SJCRH30 (cell line): ENCODE data around the gene LRRC46. TPM values are rescaled to one million over a fixed set of nuclear protein-coding genes. Genes with fewer than 3 reads are reported as not detected.

Source experiments
- DNase-seq, 2 experiments: peaks; one replicate each; pipeline ENCODE4 v3.0.0-alpha.2; 2015 to 2020
- H3K27ac ChIP-seq: fragments of 250-450 bp; sonication (Bioruptor Pico); 2 replicates; pipeline ENCODE4 v1.5.1; 2020; ENCODE audit warnings: mild to moderate bottlenecking, moderate library complexity
- H3K27me3 ChIP-seq: fragments of 250-450 bp; sonication (Bioruptor Pico); 2 replicates; pipeline ENCODE4 v1.5.1; 2020; ENCODE audit warnings: mild to moderate bottlenecking, moderate library complexity
- H3K36me3 ChIP-seq: fragments of 250-450 bp; sonication (Bioruptor Pico); 2 replicates; pipeline ENCODE4 v1.5.1; 2020; ENCODE audit warnings: mild to moderate bottlenecking, moderate library complexity
- H3K4me1 ChIP-seq: fragments of 250-450 bp; sonication (Bioruptor Pico); 2 replicates; pipeline ENCODE4 v1.5.1; 2020; ENCODE audit warnings: mild to moderate bottlenecking, moderate library complexity
- H3K4me3 ChIP-seq: fragments of 250-450 bp; sonication (Bioruptor Pico); 2 replicates; pipeline ENCODE4 v1.5.1; 2020; ENCODE audit warnings: mild to moderate bottlenecking, moderate library complexity
- H3K9me3 ChIP-seq: fragments of 250-450 bp; sonication (Bioruptor Pico); replicated peaks from 2 replicates; pipeline ENCODE4 v1.5.1; 2020; ENCODE audit warnings: mild to moderate bottlenecking, moderate library complexity
- total RNA-seq: library from RNA; depleted of rRNA; stranded (reverse); fragments of >200 nt; shearing (Covaris generic); gene quantifications from 2 replicates; pipeline ENCODE4 v1.2.3, GENCODE V29; 2014

LRRC46 gene
- total RNA-seq, 1 experiment from 2014 or later = 0.34 TPM

GRCh38 chr17:47866941-47867340 lies 35.5 kb downstream of the LRRC46 start:
- no peak overlapping the region for H3K4me3 ChIP-seq
- H3K27me3 ChIP-seq = peaks cover 39% of the 10 kb centered on the region
- no peaks in the 10 kb centered on the region for H3K9me3 ChIP-seq
- H3K36me3 ChIP-seq = no peaks in the 10 kb centered on the region
- DNase-seq = no peak
- H3K27ac ChIP-seq = no peak overlapping the region
- H3K4me1 ChIP-seq = no peaks in the 10 kb centered on the region; the same call in 1 of the 2 replicates

GRCh38 chr17:47867813-47868533 lies 36.5 kb downstream of the LRRC46 start:
- H3K9me3 ChIP-seq = no peaks in the 10 kb centered on the region
- H3K4me3 ChIP-seq = no peak overlapping the region
- no peaks in the 10 kb centered on the region for H3K36me3 ChIP-seq
- H3K27me3 ChIP-seq = peaks cover 50% of the 10 kb centered on the region
- H3K27ac ChIP-seq = no peak overlapping the region
- H3K4me1 ChIP-seq = no peaks in the 10 kb centered on the region; the same call in 1 of the 2 replicates
- no peak for DNase-seq

DNA sequence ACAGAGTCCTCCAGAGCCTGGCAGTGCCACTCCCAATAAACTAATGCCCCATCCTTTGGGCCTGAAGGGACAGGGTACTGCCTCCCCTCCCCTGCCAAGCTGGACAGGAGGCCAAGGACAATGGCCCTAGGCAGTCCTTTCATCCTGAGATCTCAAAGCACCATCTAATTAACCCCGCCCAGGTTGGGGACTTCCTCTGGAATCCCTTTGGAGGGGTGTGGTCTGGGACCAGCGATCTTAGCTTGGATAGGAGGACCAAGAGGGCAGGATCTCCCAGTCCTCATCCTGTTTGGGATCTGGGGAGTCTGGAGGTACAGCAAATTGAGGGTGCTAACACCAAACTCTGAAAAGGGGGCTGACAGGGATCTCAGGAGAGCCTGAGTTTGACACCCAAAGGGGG lies 37.6 kb downstream of the LRRC46 start:
- Histone ChIP-seq H3K4me3 (no peak overlapping the region), H3K36me3 (no peaks in the 10 kb centered on the region), H3K4me1 (no peaks in the 10 kb centered on the region), H3K9me3 (no peaks in the 10 kb centered on the region), H3K27ac (no peak overlapping the region), H3K27me3 (peaks cover 60% of the 10 kb centered on the region)
- no peak for DNase-seq

DNA sequence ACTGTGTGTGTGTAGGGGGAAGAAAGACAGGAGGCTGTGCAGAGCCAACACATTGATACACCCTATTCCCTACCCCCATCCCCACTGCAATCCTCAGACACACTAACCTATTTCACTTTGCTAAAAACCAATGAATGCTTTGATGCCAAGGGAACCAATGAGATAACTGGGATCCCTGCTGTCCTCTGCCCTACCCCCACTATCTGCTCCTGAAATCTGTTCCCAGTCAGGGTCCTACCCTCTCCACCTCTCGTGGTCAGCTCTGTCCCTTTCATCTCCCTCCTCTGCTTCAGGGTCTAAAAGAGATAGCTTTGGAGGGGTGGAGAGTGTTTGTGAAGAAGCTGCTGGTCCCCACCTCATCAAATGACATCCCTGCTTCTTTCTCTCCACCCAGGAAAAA lies 38.6 kb downstream of the LRRC46 start:
- Histone ChIP-seq H3K36me3 (no peaks in the 10 kb centered on the region), H3K9me3 (no peaks in the 10 kb centered on the region), H3K27me3 (peaks cover 56% of the 10 kb centered on the region), H3K4me1 (no peaks in the 10 kb centered on the region), H3K4me3 (no peak overlapping the region), H3K27ac (no peak overlapping the region)
- DNase-seq = no peak

DNA sequence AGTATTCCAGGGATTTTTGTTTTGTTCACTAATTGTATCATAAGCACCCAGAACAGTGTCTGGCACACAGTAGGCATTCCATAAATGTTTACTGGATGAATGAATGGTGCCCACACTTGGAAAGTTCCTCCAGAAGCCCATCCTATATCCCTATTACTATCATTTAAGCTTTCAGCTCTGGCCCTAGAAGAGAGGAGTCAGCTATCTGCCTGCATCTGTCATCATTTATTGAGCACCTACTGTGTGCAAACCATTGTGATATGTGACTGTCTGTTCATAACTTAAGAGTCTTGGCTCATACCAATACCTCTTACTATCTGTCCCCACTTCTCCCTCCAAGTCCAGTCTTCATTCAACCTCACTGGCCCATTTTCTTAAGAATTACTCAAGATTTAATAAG lies 39.6 kb downstream of the LRRC46 start:
- H3K27me3 ChIP-seq = peaks cover 55% of the 10 kb centered on the region
- H3K36me3 ChIP-seq = no peaks in the 10 kb centered on the region
- DNase-seq = no peak
- no peak overlapping the region for H3K4me3 ChIP-seq
- H3K4me1 ChIP-seq = no peaks in the 10 kb centered on the region
- H3K9me3 ChIP-seq = no peaks in the 10 kb centered on the region
- no peak overlapping the region for H3K27ac ChIP-seq

- no peak for DNase-seq
- Histone ChIP-seq H3K27me3 (peaks cover 49% of the 10 kb centered on the region), H3K36me3 (no peaks in the 10 kb centered on the region), H3K9me3 (no peaks in the 10 kb centered on the region), H3K4me3 (no peak overlapping the region), H3K4me1 (no peaks in the 10 kb centered on the region), H3K27ac (no peak overlapping the region)
Measured at GRCh38 chr17:47872019-47872650, 40.7 kb downstream of the LRRC46 start.

GRCh38 chr17:47872651-47873161 lies 41.2 kb downstream of the LRRC46 start:
- Histone ChIP-seq H3K27me3 (peaks cover 55% of the 10 kb centered on the region), H3K36me3 (no peaks in the 10 kb centered on the region), H3K27ac (no peak overlapping the region), H3K4me1 (no peaks in the 10 kb centered on the region), H3K4me3 (no peak overlapping the region), H3K9me3 (no peaks in the 10 kb centered on the region)
- no peak for DNase-seq

- H3K27me3 ChIP-seq = peaks cover 62% of the 10 kb centered on the region
- no peak for DNase-seq
Measured at GRCh38 chr17:47873200-47874090, 42.0 kb downstream of the LRRC46 start.

DNA sequence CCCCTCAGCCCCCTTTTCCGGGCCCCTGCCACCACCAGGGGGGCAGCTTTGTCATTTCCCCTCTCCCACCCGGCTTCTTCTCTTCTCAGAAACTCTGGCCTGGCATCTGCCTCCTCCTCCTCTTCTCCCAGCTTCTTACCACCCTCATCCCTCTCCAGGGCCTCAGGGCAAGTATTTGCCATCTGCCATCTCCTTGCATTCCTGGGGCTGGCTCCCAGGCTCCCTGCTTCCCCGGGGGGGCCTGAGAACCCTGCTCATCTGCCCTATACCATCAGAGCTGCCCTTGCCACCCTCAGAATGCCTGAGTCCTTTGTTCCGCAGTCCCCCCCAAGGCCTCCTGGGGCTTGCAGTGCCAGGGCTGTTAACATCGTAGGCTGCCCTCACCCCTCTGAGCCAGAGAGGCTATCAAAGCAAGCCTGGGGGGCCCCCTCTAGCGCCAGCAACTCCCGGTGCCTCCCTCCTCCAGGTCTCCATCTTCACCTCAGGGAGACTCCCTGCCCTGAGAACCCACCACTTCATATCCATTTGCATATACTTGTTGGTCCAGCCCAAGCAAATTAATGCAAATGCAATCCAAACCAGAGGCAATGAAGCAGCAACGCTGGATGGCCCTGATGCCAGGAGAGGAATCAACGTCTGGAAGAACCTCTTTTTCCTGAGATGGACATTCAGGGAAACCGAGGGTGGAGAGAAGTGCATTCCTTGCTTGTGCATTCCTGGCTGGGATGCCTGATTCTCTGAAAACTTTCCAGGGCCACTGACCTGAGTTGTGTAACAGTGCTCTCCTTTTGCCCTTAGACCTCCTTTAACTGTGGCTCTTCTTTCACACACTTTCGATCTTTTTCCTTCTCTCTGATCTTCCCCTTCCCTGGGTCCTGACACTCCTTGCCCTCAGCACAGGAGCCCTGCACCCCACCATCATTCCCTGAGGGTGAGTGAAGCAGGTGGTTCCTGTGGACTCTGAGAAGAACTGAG lies 43.8 kb downstream of the LRRC46 start:
- Histone ChIP-seq H3K27me3 (peaks cover 61% of the 10 kb centered on the region), H3K27ac (no peak overlapping the region), H3K36me3 (no peaks in the 10 kb centered on the region), H3K9me3 (no peaks in the 10 kb centered on the region), H3K4me3 (no peak overlapping the region), H3K4me1 (no peaks in the 10 kb centered on the region)
- DNase-seq = no peak

More at GRCh38 chr17:47873200-47874090, 42.0 kb downstream of the LRRC46 start:
- Histone ChIP-seq H3K4me3 (no peak overlapping the region), H3K36me3 (no peaks in the 10 kb centered on the region), H3K9me3 (no peaks in the 10 kb centered on the region), H3K4me1 (no peaks in the 10 kb centered on the region), H3K27ac (no peak overlapping the region)

GRCh38 chr17:47877368-47878034 lies 46.0 kb downstream of the LRRC46 start:
- Histone ChIP-seq H3K4me1 (no peaks in the 10 kb centered on the region), H3K36me3 (no peaks in the 10 kb centered on the region), H3K9me3 (no peaks in the 10 kb centered on the region), H3K27me3 (peaks cover 47% of the 10 kb centered on the region), H3K4me3 (no peak overlapping the region), H3K27ac (no peak overlapping the region)
- DNase-seq = no peak

DNA sequence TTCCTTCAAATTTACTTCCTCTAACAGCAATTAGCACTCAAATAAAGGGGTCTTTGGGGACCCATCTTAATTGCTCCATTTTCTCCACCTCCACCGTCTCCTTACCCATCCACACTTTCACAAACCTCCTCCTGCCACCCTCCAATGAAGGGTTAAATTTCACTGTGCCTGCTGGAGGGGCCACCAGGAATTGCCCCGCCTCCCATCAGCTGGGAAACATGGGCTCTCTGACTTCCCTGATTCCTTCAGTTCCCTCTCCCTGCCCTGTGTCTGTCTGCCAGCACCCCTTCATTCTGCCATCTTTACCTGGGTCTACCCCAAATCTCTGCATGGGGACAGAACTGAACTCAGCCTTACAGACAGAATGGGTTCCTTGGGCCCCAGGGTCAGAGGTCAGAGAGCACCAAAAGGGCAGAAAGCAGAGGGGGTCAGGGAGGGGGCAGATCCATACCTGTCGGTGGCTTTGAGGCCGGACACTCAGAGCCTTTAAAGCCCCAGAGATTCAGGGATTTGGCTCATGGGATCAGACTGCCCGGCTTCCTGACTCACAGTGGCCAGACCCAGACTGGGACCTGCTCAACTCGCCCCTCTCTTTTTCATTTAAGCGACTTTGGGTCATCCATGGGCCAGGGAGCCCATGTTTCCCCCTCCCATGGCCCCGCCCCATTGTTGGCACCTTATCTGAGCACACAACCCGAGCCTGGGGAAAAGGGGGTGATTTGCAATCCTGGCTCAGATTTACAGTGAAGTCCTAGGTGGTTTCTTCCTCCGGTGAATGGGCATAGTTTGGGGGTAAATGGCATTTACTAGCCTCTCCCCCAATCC lies 46.9 kb downstream of the LRRC46 start:
- Histone ChIP-seq H3K4me1 (no peaks in the 10 kb centered on the region), H3K27ac (no peak overlapping the region), H3K9me3 (no peaks in the 10 kb centered on the region), H3K4me3 (no peak overlapping the region), H3K36me3 (no peaks in the 10 kb centered on the region), H3K27me3 (peaks cover 44% of the 10 kb centered on the region)
- no peak for DNase-seq

- Histone ChIP-seq H3K27ac (no peak overlapping the region), H3K4me1 (no peaks in the 10 kb centered on the region), H3K27me3 (peaks cover 44% of the 10 kb centered on the region), H3K36me3 (no peaks in the 10 kb centered on the region), H3K4me3 (no peak overlapping the region), H3K9me3 (no peaks in the 10 kb centered on the region)
- no peak for DNase-seq
Measured at GRCh38 chr17:47879028-47879585, 47.6 kb downstream of the LRRC46 start.
